Colonic mucosa (tissue), 4 donors: Measurements from ENCODE around the gene CLCN4. TPM values are rescaled to one million over a fixed set of nuclear protein-coding genes. Genes with fewer than 3 reads are reported as not detected.

Experiments
- DNase-seq: peaks from one replicate; pipeline ENCODE4 v3.0.0-alpha.2; 2020
- H3K27ac ChIP-seq: fragments of 200-600 bp; one replicate; pipeline ENCODE4 v1.8.0; 2021
- H3K27me3 ChIP-seq: fragments of 200-600 bp; one replicate; pipeline ENCODE4 v1.8.0; 2021
- H3K36me3 ChIP-seq: fragments of 200-600 bp; one replicate; pipeline ENCODE4 v1.8.0; 2021
- H3K4me1 ChIP-seq: fragments of 200-600 bp; one replicate; pipeline ENCODE4 v1.8.0; 2021; ENCODE audit warnings: mild to moderate bottlenecking
- H3K4me3 ChIP-seq: fragments of 200-600 bp; one replicate; pipeline ENCODE4 v1.8.0; 2021
- H3K9ac ChIP-seq, 2 donors: one replicate each; pipeline ENCODE4 v1.7.0; 2013; ENCODE audit warnings: control low read depth in 2 of 2, low read depth in 2 of 2, low read length in 2 of 2
- H3K9me3 ChIP-seq: fragments of 200-600 bp; one replicate; pipeline ENCODE4 v1.8.0; 2021
- CTCF ChIP-seq: fragments of 200-600 bp; IDR thresholded peaks from one replicate; pipeline ENCODE4 v1.8.0; 2022; ENCODE audit warnings: antibody characterized with exemption, mild to moderate bottlenecking
- intact Hi-C: fragments of 100-400 bp; cut with DNase I; formaldehyde crosslinking; loops from one replicate; pipeline ENCODE4 v1.14.1; 2022
- total RNA-seq, 2 donors: library from RNA; stranded (reverse); fragmentation: NEBNext Ultra II Directional in 1 of 2; extraction: Animal tissue kit (Norgen Biotek cat#: 25700) in 1 of 2; gene quantifications; one replicate each; pipeline ENCODE4 v1.2.1, GENCODE V29; 2021
- donor health status: healthy.
- donor health status: DM: no; HTN: no; CAD: no.
- donor health status: DM: no; HTN: no; CAD: no.

CLCN4 gene
- total RNA-seq, 2 donors from 2014 or later: 0.62 to 1.2 TPM

- Histone ChIP-seq H3K27me3 (peaks cover 3% of the 10 kb centered on the region), H3K4me1 (no peaks in the 10 kb centered on the region), H3K36me3 (no peaks in the 10 kb centered on the region), H3K9me3 (no peaks in the 10 kb centered on the region), H3K27ac (no peak overlapping the region), H3K9ac (no peak overlapping the region), H3K4me3 (no peak overlapping the region)
- intact Hi-C loops: no loop called here
- no peak for DNase-seq
- TF ChIP-seq CTCF: no peak
These were observed 12.4 kb downstream of the CLCN4 start for GRCh38 chrX:10169175-10169574.

- intact Hi-C loops: no loop called here
- H3K9me3 ChIP-seq: no peaks in the 10 kb centered on the region
- H3K4me1 ChIP-seq: no peaks in the 10 kb centered on the region
- H3K27ac ChIP-seq: no peak overlapping the region
- DNase-seq: no peak
- no peak overlapping the region for H3K9ac ChIP-seq
- H3K36me3 ChIP-seq: no peaks in the 10 kb centered on the region
- no peak overlapping the region for H3K4me3 ChIP-seq
- H3K27me3 ChIP-seq: no peaks in the 10 kb centered on the region
- TF ChIP-seq CTCF: no peak
These were observed 14.5 kb downstream of the CLCN4 start for GRCh38 chrX:10171249-10171648.

GRCh38 chrX:10172877-10173276 lies 16.1 kb downstream of the CLCN4 start:
- intact Hi-C loops: no loop called here

GRCh38 chrX:10173331-10173900 lies 16.6 kb downstream of the CLCN4 start:
- intact Hi-C loops: no loop called here
- TF ChIP-seq CTCF: no peak
- Histone ChIP-seq H3K27ac (no peak overlapping the region), H3K27me3 (no peaks in the 10 kb centered on the region), H3K36me3 (no peaks in the 10 kb centered on the region), H3K9me3 (no peaks in the 10 kb centered on the region), H3K9ac (no peak overlapping the region), H3K4me3 (no peak overlapping the region), H3K4me1 (no peaks in the 10 kb centered on the region)
- DNase-seq: peak; percentile 39

More at GRCh38 chrX:10172877-10173276, 16.1 kb downstream of the CLCN4 start:
- Histone ChIP-seq H3K27ac (no peak overlapping the region), H3K9me3 (no peaks in the 10 kb centered on the region), H3K4me3 (no peak overlapping the region), H3K27me3 (no peaks in the 10 kb centered on the region), H3K9ac (no peak overlapping the region), H3K36me3 (no peaks in the 10 kb centered on the region), H3K4me1 (no peaks in the 10 kb centered on the region)
- DNase-seq: no peak
- TF ChIP-seq CTCF: no peak

GRCh38 chrX:10174051-10174450 lies 17.3 kb downstream of the CLCN4 start:
- Histone ChIP-seq H3K9ac (no peak overlapping the region), H3K27me3 (no peaks in the 10 kb centered on the region), H3K27ac (no peak overlapping the region), H3K4me3 (no peak overlapping the region), H3K4me1 (no peaks in the 10 kb centered on the region), H3K36me3 (no peaks in the 10 kb centered on the region), H3K9me3 (no peaks in the 10 kb centered on the region)
- no peak for TF ChIP-seq CTCF
- intact Hi-C loops: no loop called here
- DNase-seq: no peak
